Activated CD4-positive, alpha-beta memory T cell treated with anti-CD3 and anti-CD28 coated beads for 36 hours (primary cell): ENCODE data around the gene UBLCP1. TPM values are rescaled to one million over a fixed set of nuclear protein-coding genes. Genes with fewer than 3 reads are reported as not detected.
A peak's percentile ranks its signal among the peaks of the same experiment; 100 is the strongest.
"Not testable (repeated sequence)": the region's sequence is repeated elsewhere in the genome, so short reads cannot be mapped to it uniquely, and the experiment has no call there.

ENCODE experiments used
- CTCF ChIA-PET: fragments of 350-600 bp; sonication (Branson Sonifier 250); formaldehyde crosslinking; loops from one replicate; lab custom pipeline; 2021; ENCODE audit warnings: antibody characterized with exemption, inconsistent platforms; lab: Charles Lee
- POLR2A ChIA-PET: fragments of 350-600 bp; sonication (Branson Sonifier 250); formaldehyde crosslinking; loops from one replicate; lab custom pipeline; 2021; ENCODE audit warnings: antibody characterized with exemption; lab: Charles Lee
- DNase-seq: peaks from one replicate; pipeline ENCODE4 v3.0.0-alpha.2; 2020
- H3K27ac Mint-ChIP-seq: one replicate; pipeline ENCODE4 v1.8.0; 2021; ENCODE audit warnings: mixed read lengths
- H3K27me3 Mint-ChIP-seq: one replicate; pipeline ENCODE4 v1.8.0; 2021; ENCODE audit warnings: mixed read lengths
- H3K36me3 Mint-ChIP-seq: one replicate; pipeline ENCODE4 v1.8.0; 2021; ENCODE audit warnings: mixed read lengths
- H3K4me1 Mint-ChIP-seq: one replicate; pipeline ENCODE4 v1.8.0; 2021; ENCODE audit warnings: low read depth, mixed read lengths
- H3K4me3 Mint-ChIP-seq: one replicate; pipeline ENCODE4 v1.8.0; 2021; ENCODE audit warnings: mild to moderate bottlenecking, mixed read lengths
- H3K9me3 Mint-ChIP-seq: one replicate; pipeline ENCODE4 v1.8.0; 2021; ENCODE audit warnings: mixed read lengths
- intact Hi-C: fragments of 100-400 bp; cut with micrococcal nuclease; formaldehyde crosslinking; loops from one replicate; pipeline ENCODE4 v1.15.1; 2023
- total RNA-seq, 2 experiments: library from RNA; stranded (reverse); gene quantifications; one replicate each; pipeline ENCODE4 v1.2.3, GENCODE V29; 2021

UBLCP1 gene
- 10 to 100 TPM; 32.9 to 34.4 TPM for total RNA-seq

- peaks cover 28% of the 10 kb centered on the region for H3K36me3 Mint-ChIP-seq
- peak; percentile 88 for DNase-seq
- POLR2A ChIA-PET: interaction anchor here (0.8 to 3.2 kb wide), 2 partner anchors 49 to 55 kb away, joined by 3 to 16 read pairs; no protein-coding TSS in a partner anchor
- H3K27me3 Mint-ChIP-seq: no peaks in the 10 kb centered on the region
- peak within 1 kb of the TSS; percentile 94 for H3K27ac Mint-ChIP-seq
- intact Hi-C loops: loop anchor here (1.0 to 10.0 kb wide), 5 partner anchors 23 to 512 kb away; partner anchors contain the start of gene RNF145
- peaks cover 11% of the 10 kb centered on the region for H3K9me3 Mint-ChIP-seq
- CTCF ChIA-PET: interaction anchor here (1.1 to 2.1 kb wide), 3 partner anchors 54 to 106 kb away, joined by 3 to 14 read pairs (median 4); no protein-coding TSS in a partner anchor
- peak within 1 kb of the TSS; percentile 97 for H3K4me3 Mint-ChIP-seq
- H3K4me1 Mint-ChIP-seq: peaks cover 35% of the 10 kb centered on the region
Observed at GRCh38 chr5:159262859-159263568, at the start of gene UBLCP1. TSS of gene UBLCP1 (plus strand) at chr5:159263290. CDS start at chr5:159268916, 5,626 bp downstream.

GRCh38 chr5:159214486-159215271 lies 48.4 kb upstream of the UBLCP1 start:
- H3K27ac Mint-ChIP-seq: no peak overlapping the region
- no peaks in the 10 kb centered on the region for H3K36me3 Mint-ChIP-seq
- H3K27me3 Mint-ChIP-seq: peaks cover 2% of the 10 kb centered on the region
- CTCF ChIA-PET: interaction anchor here (1.2 to 2.8 kb wide), 2 partner anchors 18 to 58 kb away, joined by 4 to 10 read pairs; no protein-coding TSS in a partner anchor
- no peak for DNase-seq
- POLR2A ChIA-PET: interaction anchor here (1.6 kb wide), 1 partner anchor 48 kb away, joined by 3 read pairs; no protein-coding TSS in a partner anchor
- no peak overlapping the region for H3K4me3 Mint-ChIP-seq
- no peaks in the 10 kb centered on the region for H3K9me3 Mint-ChIP-seq
- intact Hi-C loops: no loop called here
- H3K4me1 Mint-ChIP-seq: peaks cover 21% of the 10 kb centered on the region

- POLR2A ChIA-PET: interaction anchor here (1.6 kb wide), 1 partner anchor 8 kb away, joined by 7 read pairs; no protein-coding TSS in a partner anchor
- DNase-seq: no peak
- H3K4me3 Mint-ChIP-seq: no peak overlapping the region
- H3K4me1 Mint-ChIP-seq: peaks cover 9% of the 10 kb centered on the region
- CTCF ChIA-PET: interaction anchor here (2.8 kb wide), 1 partner anchor 59 kb away, joined by 10 read pairs; no protein-coding TSS in a partner anchor
- H3K9me3 Mint-ChIP-seq: no peaks in the 10 kb centered on the region
- H3K27ac Mint-ChIP-seq: no peak overlapping the region
- H3K27me3 Mint-ChIP-seq: peaks cover 2% of the 10 kb centered on the region
- intact Hi-C loops: no loop called here
- no peaks in the 10 kb centered on the region for H3K36me3 Mint-ChIP-seq
Observed at GRCh38 chr5:159215886-159216285, 47.2 kb upstream of the UBLCP1 start.

GRCh38 chr5:159216454-159216853 lies 46.6 kb upstream of the UBLCP1 start:
- ChIA-PET CTCF (interaction anchor here (2.8 kb wide), 1 partner anchor 59 kb away, joined by 10 read pairs; no protein-coding TSS in a partner anchor), POLR2A (interaction anchor here (0.7 to 1.6 kb wide), 2 partner anchors 8 to 23 kb away, joined by 3 to 7 read pairs; no protein-coding TSS in a partner anchor)
- Mint-ChIP-seq H3K4me3 (no peak overlapping the region), H3K27ac (no peak overlapping the region), H3K36me3 (no peaks in the 10 kb centered on the region), H3K9me3 (no peaks in the 10 kb centered on the region), H3K4me1 (peaks cover 9% of the 10 kb centered on the region), H3K27me3 (peaks cover 2% of the 10 kb centered on the region)
- intact Hi-C loops: no loop called here
- no peak for DNase-seq

- no peak for DNase-seq
- Mint-ChIP-seq H3K4me1 (peaks cover 9% of the 10 kb centered on the region), H3K27me3 (peaks cover 2% of the 10 kb centered on the region), H3K9me3 (no peaks in the 10 kb centered on the region), H3K36me3 (no peaks in the 10 kb centered on the region), H3K4me3 (no peak overlapping the region), H3K27ac (no peak overlapping the region)
- intact Hi-C loops: no loop called here
- CTCF ChIA-PET: interaction anchor here (1.1 kb wide), 1 partner anchor 770 kb away, joined by 3 read pairs; no protein-coding TSS in a partner anchor
- POLR2A ChIA-PET: interaction anchor here (1.6 kb wide), 1 partner anchor 9 kb away, joined by 7 read pairs; no protein-coding TSS in a partner anchor
Observed at GRCh38 chr5:159217236-159217635, 45.9 kb upstream of the UBLCP1 start.

GRCh38 chr5:159218595-159219023 lies 44.5 kb upstream of the UBLCP1 start:
- Mint-ChIP-seq H3K4me1 (peaks cover 9% of the 10 kb centered on the region), H3K27me3 (peaks cover 2% of the 10 kb centered on the region), H3K36me3 (no peaks in the 10 kb centered on the region), H3K4me3 (no peak overlapping the region), H3K9me3 (no peaks in the 10 kb centered on the region), H3K27ac (no peak overlapping the region)
- intact Hi-C loops: no loop called here
- POLR2A ChIA-PET: no interaction called here
- CTCF ChIA-PET: no interaction called here
- DNase-seq: no peak

- DNase-seq: no peak
- H3K4me3 Mint-ChIP-seq: no peak overlapping the region
- CTCF ChIA-PET: no interaction called here
- H3K4me1 Mint-ChIP-seq: peaks cover 9% of the 10 kb centered on the region
- no peak overlapping the region for H3K27ac Mint-ChIP-seq
- intact Hi-C loops: no loop called here
- POLR2A ChIA-PET: no interaction called here
- peaks cover 2% of the 10 kb centered on the region for H3K27me3 Mint-ChIP-seq
- H3K36me3 Mint-ChIP-seq: no peaks in the 10 kb centered on the region
- H3K9me3 Mint-ChIP-seq: no peaks in the 10 kb centered on the region
Observed at GRCh38 chr5:159220206-159220605, 42.9 kb upstream of the UBLCP1 start.

GRCh38 chr5:159223469-159223868 lies 39.6 kb upstream of the UBLCP1 start:
- H3K9me3 Mint-ChIP-seq: no peaks in the 10 kb centered on the region
- H3K4me1 Mint-ChIP-seq: no peaks in the 10 kb centered on the region
- DNase-seq: no peak
- no peak overlapping the region for H3K4me3 Mint-ChIP-seq
- ChIA-PET CTCF (interaction anchor here (0.8 kb wide), 1 partner anchor 94 kb away, joined by 3 read pairs; no protein-coding TSS in a partner anchor), POLR2A (no interaction called here)
- H3K27ac Mint-ChIP-seq: no peak overlapping the region
- H3K36me3 Mint-ChIP-seq: no peaks in the 10 kb centered on the region
- intact Hi-C loops: no loop called here
- H3K27me3 Mint-ChIP-seq: no peaks in the 10 kb centered on the region

GRCh38 chr5:159224471-159224870 lies 38.6 kb upstream of the UBLCP1 start:
- POLR2A ChIA-PET: no interaction called here
- Mint-ChIP-seq H3K27me3 (no peaks in the 10 kb centered on the region), H3K4me1 (no peaks in the 10 kb centered on the region), H3K36me3 (no peaks in the 10 kb centered on the region), H3K4me3 (no peak overlapping the region), H3K27ac (no peak overlapping the region), H3K9me3 (no peaks in the 10 kb centered on the region)
- intact Hi-C loops: no loop called here
- CTCF ChIA-PET: no interaction called here
- DNase-seq: no peak

GRCh38 chr5:159226451-159226850 lies 36.6 kb upstream of the UBLCP1 start:
- H3K36me3 Mint-ChIP-seq: no peaks in the 10 kb centered on the region
- H3K27ac Mint-ChIP-seq: no peak overlapping the region
- intact Hi-C loops: no loop called here
- no peaks in the 10 kb centered on the region for H3K4me1 Mint-ChIP-seq
- ChIA-PET POLR2A (no interaction called here), CTCF (no interaction called here)
- no peak for DNase-seq
- H3K27me3 Mint-ChIP-seq: no peaks in the 10 kb centered on the region
- H3K4me3 Mint-ChIP-seq: no peak overlapping the region
- H3K9me3 Mint-ChIP-seq: no peaks in the 10 kb centered on the region

- Mint-ChIP-seq H3K4me1 (no peaks in the 10 kb centered on the region), H3K9me3 (no peaks in the 10 kb centered on the region), H3K4me3 (no peak overlapping the region), H3K27me3 (no peaks in the 10 kb centered on the region), H3K36me3 (no peaks in the 10 kb centered on the region), H3K27ac (no peak overlapping the region)
- intact Hi-C loops: no loop called here
- DNase-seq: no peak
- ChIA-PET POLR2A (no interaction called here), CTCF (no interaction called here)
Observed at GRCh38 chr5:159227452-159227851, 35.6 kb upstream of the UBLCP1 start.

- H3K4me3 Mint-ChIP-seq, intact Hi-C loops, POLR2A ChIA-PET, CTCF ChIA-PET, DNase-seq, H3K27ac Mint-ChIP-seq, H3K4me1 Mint-ChIP-seq, H3K9me3 Mint-ChIP-seq, H3K27me3 Mint-ChIP-seq, H3K36me3 Mint-ChIP-seq: not testable (repeated sequence)
Observed at GRCh38 chr5:159228097-159228496, 35.0 kb upstream of the UBLCP1 start.
